HG02884 (cell line): ENCODE results near the gene XYLT1.

Source experiments
- ATAC-seq: cut with Tn5 transposase; IDR thresholded peaks from one replicate; pipeline ENCODE4 v1.9.1; 2021; ENCODE audit warnings: mild to moderate bottlenecking, moderate library complexity; ENCODE audit not compliant: unreplicated experiment

Gene XYLT1

GRCh38 chr16:17379121-17379571 is 91.6 kb downstream of the XYLT1 start:
- ATAC-seq, result no peak

DNA sequence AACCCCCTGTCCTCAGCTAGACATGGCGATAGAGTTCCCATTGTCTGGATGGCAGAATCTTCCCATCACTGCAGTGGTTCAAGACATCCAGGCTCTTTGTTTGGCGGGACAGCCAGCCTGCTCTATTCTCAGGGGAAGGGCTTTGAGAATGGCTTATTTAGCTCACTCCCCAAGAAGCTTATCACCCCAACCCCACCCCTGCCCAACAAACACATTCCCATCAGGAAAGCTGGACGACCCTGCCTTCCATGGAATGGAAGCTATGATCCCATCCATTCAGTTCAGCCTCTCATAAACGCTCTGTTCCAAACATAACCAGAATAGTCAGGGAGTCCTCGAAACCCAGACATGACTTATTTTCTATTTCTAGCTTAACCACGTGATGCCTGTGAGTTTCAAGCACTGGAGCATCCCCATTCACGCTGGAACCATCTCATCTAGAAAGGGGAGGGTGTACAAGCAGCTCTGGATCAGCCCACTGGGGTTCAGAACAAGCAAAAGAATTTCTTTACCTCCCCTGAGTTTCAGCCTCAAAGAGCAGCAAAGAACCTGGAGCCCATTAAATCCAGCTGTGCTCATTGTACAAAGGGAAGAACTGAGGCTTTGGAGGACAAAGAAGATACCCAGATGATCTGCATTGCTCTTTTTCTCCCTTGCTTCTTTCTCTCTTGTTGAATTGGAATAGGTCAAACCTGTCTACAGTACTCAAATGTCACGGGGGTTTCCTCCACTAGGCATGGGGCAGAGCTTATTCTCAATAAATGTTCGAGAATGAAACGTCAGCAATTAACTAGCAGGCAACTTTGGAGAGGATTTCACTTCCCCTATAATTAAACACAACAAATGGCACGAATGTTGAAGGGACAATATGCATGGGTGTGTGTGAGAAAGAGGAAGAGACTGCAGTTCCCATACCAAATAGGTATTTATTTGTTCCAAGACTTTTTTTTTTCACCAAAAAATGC is 93.1 kb downstream of the XYLT1 start:
- peak; percentile 64 for ATAC-seq

GRCh38 chr16:17375461-17376304 is 95.1 kb downstream of the XYLT1 start:
- ATAC-seq, result no peak

DNA sequence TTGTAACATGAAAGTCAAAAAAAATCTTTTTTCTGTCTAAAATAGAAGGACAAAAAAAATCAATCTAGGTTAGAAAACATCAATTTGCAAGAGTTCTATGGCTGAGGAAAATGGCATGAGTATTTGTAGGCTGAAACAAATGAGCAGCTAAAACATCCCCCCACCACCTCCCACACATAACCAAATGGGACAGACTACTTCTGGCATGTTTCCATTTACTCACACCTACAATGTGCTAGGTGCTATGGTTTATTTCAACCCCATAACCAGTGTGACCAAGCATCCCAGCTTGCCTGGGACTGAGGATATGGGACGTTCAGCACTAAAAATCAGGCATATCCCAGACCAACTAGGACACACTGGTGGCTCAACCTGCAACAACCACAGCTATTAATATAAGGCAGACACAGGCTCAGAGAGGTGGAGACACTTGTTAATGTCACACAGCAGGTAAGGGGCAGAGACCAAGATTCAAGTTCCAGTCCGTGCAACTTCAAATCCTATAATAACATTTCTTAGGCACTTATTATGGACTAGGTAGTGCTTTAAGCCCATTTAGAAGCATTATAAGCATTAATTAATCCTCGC is 96.0 kb downstream of the XYLT1 start:
- no peak for ATAC-seq

GRCh38 chr16:17373533-17373932 is 97.2 kb downstream of the XYLT1 start:
- ATAC-seq, result no peak

DNA sequence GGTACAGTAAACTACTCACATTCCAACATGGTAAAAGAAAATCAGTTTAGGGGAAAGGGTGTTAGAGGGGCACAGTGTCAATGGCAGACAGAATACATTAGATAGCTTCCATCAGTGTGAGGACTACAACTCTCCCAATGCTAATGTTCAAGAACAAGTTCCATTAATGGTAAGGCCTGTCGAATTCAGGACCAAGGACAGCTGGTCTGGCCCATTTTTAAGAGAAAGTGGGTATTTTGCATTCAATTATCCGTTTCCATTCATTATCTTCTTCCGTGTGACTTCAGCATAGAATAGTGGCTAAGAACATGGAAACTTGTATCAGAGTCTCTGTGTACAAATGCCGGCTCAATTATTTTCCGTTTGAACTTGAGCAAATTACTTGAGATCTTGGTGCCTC is 98.4 kb downstream of the XYLT1 start:
- ATAC-seq, result no peak

DNA sequence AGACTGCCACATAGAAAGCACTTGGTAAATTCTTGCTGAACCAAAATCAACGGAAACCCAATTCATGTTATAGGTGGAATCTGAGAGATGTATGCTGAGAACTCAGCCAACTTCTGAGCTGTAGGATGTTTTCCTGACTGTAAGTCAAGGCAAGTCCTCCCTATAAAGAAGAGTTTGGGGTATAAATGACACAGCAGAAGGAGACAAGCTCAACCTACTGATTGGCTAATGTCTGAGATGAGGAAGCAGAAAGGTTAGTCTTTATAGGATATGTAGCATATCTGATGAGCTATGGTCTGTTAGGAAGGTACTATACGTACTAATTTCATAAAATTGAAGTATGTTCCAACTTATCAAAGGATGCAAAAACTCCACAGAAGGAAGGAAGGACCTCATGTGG is 99.5 kb downstream of the XYLT1 start:
- ATAC-seq, result no peak

GRCh38 chr16:17370731-17371285 is 100.0 kb downstream of the XYLT1 start:
- ATAC-seq, result no peak

DNA sequence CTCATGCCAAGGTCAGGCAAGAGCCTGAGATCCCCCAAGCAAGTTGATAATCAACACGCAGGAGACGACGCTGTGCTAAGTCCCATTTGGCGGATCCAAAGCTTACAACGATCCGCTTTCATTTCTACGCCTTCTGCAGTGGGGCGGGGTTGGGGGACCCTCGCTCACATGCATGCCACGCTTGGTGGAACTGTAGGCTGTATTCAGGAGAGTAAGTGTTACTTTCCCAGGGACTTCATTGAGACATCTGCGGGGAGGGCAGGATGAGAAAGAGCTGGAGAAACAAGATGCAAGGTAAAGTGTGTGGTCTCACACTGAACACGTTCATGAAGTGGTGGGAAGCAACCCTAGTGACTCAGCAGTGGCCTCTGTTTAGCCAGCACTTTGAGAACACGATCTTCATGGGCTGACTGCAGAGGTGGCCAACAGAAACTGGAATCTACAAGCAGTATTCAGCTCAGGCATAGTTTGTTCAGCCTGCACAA is 100.5 kb downstream of the XYLT1 start:
- ATAC-seq, result no peak

DNA sequence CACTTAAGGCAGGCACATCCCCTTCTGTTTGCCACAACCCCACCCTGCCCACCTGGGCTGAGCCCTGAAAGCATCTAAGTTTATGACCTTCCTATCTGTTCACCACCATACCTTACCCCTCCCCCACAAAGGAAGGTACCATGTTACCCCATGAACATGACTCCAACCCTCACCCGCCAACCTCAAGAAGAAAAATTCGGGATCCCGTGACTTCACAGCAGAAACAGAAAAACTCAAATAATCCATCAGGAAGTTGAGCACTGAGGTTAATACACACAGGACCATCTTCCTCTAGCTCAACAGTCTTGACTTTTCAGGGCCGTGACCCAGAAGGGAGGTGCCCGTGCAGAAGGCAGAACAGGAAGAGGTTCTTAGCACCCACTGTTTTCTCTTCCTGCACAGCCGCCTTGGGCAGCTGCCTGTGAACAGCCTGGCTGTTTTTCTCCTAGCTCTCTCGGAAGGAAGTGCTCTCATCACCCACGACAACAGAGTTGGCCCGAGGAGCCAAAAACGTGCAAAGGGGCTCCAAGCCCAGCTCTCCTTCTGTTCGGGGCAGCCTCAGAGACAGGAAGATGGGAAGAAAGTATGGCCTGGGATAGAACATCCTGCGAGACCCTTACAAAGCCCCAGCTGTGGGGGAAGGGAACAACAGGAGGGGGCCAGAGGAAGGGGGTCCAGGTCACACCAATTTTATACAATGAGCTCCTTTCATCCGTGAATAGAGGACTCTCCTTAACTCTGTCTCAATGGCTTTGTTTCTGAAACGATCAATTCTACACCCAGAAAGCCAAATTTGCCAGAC is 101.1 kb downstream of the XYLT1 start:
- ATAC-seq, result peak; percentile 71

DNA sequence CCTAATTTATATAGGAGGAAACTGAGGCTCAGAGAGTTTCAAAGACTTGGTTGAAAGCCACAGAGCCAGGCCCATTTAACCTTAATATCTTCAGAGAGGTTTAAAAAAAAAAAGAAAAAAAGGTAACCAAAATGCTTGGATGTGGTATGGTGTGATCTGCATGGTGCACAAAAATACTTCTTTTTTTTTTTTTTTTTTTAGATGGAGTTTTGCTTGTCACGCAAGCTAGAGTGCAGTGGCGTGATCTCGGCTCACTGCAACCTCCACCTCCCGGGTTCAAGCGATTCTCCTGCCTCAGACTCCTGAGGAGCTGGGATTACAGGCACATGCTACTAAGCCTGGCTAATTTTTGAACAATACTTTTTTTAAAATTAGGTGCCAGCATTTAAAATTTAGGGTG is 101.8 kb downstream of the XYLT1 start:
- no peak for ATAC-seq

GRCh38 chr16:17368446-17368845 is 102.3 kb downstream of the XYLT1 start:
- no peak for ATAC-seq

DNA sequence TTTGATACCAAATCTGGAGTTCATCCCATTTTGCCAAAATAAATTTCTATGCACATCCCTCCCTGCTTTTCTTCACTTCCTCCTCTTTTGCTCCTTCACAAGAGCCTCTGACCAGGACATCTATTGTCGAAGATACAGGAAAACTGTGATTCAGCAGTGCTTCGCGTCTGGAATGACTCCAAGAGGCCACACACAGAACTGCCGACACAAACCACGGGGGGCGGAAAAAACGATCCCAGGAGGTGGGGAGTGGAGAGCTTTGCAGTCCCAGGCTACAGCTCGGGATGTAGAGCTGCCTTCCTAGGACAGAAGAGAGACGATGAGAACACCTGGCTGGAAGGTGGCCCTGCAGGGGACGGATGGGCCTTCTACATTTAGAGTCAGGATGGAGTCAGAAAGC is 102.8 kb downstream of the XYLT1 start:
- no peak for ATAC-seq

DNA sequence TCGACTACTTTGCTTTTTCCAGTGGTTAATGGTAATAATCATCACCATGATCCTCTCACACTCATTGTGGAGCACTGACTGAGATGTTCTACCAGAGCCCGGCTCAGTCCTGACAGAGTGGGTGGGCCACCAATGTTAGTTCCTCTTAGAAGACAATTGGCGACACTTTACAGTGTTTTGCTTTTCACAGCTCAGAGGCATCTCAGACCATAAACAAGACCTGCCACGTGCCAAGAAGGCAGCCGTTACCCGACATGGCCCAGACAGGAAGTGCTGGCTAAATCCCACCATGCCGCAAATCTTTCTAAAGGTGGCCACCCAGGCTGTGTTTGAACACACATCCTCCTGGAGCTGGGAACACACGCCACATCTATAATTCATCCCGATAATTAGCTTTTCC is 103.7 kb downstream of the XYLT1 start:
- no peak for ATAC-seq

GRCh38 chr16:17366299-17366961 is 104.3 kb downstream of the XYLT1 start:
- no peak for ATAC-seq

DNA sequence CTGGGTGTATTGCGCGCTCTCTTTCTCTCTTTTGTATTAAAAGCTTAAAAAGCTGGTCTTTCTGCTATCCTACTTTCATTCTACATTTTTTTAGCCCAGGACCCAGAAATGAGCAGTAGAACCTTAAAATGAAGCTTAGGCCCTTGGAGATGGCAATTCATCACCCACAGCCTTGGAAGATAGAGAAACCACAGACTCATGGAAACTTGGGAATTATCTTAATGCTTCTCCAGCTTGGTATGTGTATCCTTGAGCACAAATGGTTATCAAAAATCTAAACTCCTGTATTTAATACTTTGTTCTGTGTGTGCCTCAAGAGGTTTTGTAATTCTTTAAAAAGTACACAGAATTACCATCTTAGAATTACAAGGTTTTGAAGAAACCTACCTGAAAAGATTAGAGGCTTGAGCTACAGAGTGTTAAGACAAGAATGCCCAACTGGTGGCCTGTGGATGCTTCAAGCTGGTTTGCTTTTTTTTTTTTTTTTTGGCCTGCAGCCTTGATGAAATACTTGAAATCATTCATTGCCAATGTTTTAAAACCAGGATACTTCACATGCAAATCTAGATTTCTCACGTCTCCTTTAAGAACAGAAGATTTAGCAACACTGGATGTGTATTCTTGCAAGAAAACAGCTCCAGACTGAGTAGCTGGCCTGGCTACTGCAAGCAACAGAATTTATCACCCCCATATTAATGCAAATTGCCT is 105.0 kb downstream of the XYLT1 start:
- ATAC-seq, result no peak

- ATAC-seq, result no peak
Measured at GRCh38 chr16:17365211-17365541, 105.6 kb downstream of the XYLT1 start.

DNA sequence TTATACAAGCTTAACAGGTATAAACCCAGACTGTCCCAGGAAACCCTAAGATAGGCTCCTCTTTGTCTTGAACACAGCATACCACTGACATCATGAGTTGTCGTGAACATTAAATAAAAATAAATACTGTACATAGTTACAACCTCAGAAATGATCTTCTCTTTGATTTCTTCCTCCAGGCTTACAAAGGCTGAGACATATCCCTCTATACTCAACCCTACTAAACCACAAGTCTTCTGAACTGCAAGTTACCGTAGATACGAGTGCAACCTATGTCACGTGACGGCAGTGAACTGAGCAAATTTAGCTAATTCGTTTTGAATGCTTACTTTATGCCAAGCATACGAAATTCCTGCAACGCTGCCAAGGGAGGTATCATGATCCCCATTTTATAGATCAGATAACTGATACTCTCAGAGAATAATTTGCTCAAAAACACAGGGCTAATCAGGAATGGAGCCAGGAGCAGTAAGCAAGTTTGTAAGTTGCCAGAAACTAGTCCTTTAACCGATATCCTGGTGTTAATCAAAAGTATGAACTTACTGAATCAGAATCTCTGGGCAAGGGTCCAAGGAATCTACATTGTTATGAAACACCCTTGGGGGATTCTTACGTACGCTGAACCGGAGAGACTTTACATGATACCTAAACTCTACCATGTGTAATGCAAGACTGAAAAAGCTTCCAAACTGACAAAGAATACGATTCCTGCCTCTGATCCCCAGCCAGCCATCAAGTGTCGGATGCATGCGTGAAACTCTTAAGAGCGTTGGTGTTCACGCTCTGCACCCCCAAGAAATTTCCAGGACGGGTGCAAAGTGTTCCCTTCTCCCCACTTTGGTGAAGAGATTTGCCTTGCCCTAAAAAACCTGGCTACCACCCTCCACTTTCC is 106.2 kb downstream of the XYLT1 start:
- no peak for ATAC-seq
